GM21619 (cell line): ENCODE measurements around the gene HOXB7.

Experiments
- ATAC-seq: cut with Tn5 transposase; IDR thresholded peaks from one replicate; pipeline ENCODE4 v1.9.1; 2021; ENCODE audit not compliant: unreplicated experiment

Gene HOXB7

DNA sequence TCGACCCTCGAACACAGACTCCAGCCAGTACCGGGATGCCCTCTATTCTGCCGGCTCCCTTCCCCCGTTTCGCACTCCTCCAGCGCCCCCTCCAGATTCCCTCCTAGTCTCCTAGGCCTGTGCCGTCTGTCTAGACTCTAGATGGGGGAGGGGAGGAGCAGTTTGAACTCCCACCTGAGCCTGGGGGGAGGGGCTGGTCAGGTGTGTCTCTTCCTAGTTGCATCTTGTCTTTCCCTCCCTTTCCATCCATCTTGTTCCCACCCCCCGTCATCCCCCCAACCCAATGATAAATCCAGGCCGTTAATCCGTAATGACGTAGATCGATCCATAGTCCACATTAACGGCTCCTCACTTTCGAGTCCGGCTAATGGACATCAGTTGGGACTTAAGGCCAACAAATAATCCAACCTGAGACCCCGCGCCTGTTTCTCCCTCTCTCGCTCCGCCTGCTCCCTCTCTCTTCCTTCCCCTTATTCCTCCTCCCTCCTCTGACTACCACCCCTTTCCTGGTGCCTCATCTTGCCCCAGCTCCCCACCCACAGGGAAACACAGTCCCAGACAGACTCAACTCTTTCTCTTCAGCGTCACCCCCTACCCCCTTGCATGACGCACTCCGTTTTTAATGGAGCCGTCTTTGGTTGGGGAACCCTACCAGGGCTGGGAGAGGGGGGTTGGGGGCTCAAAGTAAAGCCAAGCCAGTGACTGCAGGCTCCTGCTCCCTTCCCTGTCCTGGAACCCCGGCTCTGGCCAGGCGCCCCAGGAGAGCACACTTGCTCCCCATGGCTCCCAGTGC is 13.9 kb downstream of the HOXB7 start:
- no peak for ATAC-seq

DNA sequence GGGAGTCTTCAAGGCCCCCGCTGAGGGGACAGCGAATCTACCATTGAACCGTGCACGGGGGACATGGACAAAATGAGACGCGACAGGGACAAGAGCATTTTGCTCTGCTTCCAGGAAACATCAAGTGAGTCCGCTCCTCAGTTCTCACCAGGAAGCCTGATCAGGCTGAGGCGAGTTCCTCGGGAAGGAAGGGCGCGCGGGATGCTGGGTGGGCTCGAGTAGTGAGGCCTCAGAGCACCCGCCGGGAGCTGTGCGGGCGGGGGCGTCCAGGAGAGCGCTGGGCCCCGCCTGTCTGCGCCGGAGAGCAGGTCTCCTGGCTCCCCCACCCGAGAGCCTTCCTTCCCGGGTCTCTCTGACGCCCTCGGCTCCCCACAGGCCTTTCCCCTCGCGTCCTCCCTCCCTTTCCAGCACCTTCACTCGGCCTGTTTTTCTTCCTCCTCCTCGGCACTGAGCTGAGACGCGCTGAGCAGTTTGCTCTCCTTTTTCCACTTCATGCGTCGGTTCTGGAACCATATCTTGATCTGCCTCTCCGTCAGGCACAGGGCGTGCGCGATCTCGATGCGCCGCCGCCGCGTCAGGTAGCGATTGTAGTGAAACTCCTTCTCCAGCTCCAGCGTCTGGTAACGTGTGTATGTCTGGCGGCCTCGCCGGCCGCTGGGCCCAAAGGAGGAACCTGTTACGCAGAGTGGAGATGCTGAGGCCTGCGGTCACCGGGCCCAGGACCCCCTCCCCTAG is 14.7 kb downstream of the HOXB7 start:
- no peak for ATAC-seq

DNA sequence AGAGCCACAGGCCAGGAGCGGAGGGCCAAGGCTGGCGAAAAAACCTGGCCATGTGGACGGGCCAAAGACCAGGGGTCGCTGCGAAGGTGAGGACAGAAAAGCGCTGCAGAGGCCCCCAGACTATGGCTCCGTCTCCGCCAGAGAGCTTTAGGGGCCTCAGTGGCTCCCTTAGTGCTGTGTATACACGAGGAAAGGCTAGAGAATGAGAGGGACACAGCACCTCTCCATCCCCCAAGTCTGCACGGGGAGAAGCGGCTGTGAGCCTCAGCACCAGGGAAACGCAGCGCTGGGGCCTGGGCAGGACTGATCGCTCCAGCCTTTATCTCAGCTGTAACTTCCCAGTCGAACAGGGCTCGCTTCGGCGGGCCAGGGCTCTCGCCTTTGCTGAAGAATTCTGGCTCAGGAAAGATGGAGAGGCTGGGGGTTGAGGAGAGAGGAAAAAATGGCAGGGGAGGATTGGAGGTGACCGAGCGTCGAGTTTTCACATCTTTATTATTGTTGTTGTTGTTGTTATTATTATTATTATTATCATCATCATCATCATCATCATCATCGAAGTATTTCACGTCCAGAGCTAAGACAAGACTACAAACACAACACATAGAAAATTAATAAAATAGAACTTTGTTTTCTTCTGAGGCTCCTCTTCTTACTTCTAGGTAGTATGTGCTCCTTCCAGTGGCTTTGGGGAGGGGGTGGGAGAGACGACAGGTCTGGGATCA is 15.4 kb downstream of the HOXB7 start:
- no peak for ATAC-seq

DNA sequence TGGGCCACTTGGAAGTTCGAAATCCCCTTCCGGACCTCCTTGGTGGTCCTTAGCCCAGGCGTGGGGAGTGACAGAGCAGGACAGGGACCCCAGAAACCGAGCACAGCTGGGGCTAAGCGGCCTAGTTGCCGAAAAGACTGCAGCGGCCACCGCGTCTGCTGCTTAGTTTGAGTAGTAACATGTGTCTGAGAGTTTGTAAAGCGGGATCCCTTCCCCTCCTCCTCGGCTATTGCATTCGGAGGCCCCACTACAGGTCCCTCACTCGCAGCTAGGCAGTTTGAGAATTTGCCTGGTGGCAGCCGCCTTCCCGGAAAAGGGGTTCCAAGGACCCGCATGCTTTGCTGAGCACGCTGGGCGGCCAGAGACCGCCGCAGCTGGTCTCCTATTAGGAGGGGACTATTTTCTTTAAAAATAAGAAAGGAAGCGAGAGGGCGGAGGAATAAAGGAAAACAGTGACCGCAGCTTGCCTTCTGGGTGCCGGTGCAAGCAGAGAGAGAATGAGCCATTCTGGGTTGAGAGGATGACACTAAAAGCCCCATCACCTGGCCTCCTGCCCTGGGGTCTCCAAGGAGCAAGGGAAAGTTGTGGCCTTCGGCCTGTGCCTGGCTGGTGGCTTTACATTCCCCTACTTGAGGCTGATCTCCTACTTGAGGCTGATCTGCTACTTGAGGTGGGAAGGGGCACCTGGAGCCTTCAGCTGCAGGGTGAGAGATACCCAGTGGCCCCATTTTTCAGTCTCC is 16.1 kb downstream of the HOXB7 start:
- ATAC-seq: no peak

DNA sequence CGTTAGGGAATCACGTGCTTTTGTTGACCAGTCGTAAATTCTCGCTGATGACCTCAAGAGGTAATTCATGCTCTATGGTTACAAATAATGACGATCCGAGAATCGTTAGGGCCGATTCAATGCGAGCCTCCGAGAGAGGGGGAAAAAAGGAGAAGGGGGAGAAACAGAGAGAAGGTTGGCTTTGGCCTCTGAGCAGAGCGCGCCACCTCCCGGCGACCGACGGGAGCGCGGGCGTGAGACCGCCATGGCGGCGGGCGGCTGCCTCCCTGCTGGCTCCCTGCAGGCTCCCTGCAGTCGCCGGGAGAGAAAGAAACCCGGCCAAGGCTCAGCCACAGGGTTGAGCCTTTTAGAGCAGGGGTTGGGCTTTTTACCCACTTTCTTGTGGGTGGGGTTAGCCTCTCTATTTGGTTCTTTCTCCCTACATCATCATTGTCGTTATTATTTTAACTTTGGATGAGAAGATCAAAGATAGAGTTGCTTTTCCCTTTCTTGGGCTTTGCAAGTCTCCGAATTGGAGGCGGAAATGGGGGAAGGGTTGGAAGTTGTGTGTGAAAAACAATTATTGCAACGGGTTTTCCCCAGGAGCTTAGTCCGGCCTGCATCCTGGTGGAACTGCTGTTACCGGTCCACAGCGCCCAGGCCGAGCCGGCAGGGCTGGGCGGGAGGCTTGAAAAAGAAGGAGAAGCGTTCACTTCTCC is 16.8 kb downstream of the HOXB7 start:
- ATAC-seq: no peak

DNA sequence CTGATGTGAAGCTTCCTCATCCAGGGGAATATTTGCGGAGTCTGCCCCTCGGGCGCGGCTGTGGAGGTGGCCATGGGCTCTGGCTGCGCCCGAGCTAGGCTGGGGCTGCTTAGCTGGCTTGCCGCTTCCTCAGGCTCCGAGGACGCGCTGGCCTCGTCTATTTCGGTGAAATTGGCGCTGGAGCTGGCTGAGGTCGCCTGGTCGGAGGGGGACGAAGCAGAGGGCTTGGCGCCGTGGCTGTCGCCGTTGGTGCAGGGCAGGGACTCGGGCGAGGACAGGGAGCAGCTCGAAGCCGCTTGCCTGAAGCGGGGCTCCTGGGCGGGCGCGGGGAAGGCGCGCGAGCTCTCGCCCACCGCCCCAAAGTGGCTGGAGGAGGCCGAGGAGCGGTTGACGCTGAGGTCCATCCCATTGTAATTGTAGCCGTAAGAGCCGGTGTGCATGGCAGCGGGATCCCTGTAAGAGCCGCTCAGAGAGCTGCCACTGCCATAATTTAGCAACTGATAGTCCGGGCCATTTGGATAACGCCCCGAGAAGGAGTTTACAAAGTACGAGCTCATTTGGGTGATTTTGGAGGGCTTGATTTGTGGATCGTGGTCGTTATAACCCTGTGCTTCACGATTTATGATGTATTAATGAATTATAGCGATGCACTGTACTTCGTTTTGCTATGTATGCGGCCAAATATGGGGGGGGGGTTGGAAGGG is 17.5 kb downstream of the HOXB7 start, which contains the start of gene HOXB5:
Gene HOXB5, minus strand, starts transcription at position 654 of the 704 bp plus-strand sequence. Its CDS starts 97 bp downstream, at position 557.
- ATAC-seq: no peak

DNA sequence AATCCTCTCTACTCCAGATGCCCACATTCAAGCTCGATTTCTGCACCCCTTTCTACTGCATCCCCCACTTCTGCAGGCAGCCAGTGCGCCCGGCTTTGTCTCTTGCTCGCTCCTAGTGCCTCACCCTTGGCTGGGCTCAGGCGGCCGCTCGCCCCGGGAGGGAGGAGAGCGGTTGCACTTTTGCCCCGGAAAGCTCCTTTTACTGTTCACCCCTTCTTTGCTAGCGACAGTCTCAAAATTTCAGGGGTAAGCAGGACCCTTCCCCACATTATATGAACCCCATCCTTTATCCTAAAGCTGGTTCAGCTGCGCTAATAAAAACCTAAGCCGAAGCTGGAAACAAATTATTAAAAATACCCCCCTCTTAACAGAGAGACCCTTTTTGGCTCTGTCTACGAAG is 18.2 kb downstream of the HOXB7 start:
- no peak for ATAC-seq

DNA sequence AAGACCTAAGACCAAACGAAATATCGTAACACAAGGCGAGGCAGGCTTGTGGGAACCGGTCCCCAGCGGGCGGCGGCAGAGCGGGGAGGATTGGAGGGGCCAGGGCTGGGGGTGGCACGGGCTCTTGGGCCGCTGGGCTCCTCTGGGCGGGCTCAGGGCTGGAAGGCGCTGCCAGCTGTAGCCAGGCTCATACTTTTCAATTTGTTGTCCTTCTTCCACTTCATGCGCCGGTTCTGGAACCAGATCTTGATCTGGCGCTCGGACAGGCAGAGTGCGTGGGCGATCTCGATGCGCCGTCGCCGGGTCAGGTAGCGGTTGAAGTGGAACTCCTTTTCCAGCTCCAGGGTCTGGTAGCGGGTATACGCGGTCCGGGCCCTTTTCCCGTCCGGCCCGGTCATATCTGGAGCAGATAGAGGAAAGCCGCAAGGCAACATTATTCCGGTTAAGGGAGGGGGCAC is 18.7 kb downstream of the HOXB7 start:
- no peak for ATAC-seq

DNA sequence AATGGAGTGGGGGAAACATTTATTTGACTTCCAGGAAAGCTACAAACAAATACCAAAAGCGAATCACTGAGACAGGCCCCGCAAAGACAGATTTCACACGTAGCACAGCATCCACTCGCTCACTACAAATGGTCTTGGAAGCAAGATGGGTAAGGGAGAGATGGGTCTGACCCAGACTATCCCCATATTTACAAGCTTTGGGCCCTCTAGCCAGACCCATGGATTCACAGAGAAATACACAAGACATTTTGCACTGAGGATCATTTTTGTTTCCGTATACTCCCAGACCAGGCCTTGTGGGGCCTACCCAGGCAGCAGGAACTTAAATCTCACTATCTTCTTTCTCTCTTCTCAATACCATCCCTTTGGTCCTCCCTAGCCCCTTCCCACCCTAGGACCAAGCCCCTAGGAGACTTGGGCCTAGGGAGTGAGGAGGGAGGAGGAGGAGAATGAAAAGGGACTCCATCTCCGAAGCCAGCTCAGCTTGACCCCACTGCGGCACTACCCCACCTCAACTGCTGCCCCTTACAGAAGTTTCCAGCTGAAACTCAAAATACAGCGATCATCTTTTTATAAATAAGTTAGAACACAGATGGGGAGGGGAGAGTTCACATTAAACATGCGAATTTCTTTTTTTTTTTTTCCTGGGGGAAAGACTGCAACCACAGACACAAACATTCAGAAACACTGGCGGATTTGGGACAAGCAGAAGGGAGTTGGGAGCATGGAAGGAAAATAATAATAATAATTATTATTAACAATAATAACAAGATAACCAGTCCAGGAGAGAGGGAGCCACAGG is 19.4 kb downstream of the HOXB7 start:
- ATAC-seq: no peak

DNA sequence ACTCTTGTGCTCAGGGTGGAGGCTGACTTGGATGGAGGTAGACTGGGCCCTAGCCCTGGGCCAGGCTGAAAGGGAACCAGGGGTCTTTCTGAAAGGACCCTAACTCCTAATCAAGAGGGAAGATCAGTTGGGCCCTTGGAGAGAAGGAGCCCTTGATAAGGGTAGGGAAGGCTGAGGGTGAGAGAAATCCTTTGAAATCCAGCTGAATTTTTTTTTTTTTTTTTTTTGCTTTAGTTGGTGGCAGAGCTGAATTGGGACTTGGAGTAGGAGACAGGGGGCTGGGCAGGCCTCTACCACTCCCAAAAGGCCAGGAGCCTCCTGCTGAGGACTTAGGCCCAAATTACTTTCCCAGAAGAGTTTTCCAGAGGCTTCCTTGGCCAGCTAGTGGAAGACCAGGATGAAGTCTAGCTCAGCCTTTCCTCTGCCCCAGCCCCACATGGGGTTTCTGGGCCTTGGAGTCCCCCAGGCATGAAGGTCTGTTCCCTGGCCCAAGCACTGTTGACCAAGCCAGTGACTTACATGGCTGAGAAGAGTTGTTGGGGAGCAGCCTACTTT is 20.1 kb downstream of the HOXB7 start:
- no peak for ATAC-seq

DNA sequence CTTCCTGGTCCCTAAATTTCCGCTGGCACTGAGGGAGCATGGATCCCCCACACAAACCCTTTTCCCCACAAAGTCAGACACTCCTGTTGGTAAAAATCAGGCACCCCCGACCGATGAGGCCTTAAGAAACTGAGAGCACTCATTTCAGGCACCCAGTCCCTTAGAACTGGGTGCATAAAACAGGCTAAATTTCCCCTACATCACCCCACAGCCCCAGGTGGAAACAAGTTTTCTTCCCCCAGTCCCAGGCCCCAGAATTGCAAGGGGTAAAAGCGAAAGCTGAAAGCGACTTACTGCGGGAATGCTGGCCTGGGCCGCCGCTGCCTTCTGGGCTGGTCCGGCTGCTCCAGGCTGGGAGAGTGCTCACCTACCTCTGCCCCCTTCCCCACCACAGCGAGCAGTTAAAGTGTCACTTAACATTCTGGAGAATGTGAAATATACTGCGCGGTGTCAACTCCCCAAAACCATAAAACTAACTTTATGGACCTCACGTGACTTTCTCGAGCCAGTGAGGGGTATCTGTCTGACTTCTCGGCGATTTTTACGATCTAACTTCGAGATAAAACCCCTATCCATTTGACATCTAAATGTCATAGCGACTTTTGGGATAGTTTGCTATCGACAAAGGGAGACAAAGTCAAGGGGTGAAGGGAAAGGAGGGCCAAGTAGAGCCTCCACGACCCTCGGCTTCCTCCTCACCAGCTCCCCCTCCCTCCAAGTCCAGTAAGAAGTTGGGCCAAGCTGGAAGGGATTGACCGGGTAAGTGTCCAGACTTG is 20.8 kb downstream of the HOXB7 start, which contains the start of gene HOXB3:
Gene HOXB3, minus strand, starts transcription at position 411 of the 776 bp plus-strand sequence. CDS start 37,767 bp downstream, outside the sequence.
- no peak for ATAC-seq

DNA sequence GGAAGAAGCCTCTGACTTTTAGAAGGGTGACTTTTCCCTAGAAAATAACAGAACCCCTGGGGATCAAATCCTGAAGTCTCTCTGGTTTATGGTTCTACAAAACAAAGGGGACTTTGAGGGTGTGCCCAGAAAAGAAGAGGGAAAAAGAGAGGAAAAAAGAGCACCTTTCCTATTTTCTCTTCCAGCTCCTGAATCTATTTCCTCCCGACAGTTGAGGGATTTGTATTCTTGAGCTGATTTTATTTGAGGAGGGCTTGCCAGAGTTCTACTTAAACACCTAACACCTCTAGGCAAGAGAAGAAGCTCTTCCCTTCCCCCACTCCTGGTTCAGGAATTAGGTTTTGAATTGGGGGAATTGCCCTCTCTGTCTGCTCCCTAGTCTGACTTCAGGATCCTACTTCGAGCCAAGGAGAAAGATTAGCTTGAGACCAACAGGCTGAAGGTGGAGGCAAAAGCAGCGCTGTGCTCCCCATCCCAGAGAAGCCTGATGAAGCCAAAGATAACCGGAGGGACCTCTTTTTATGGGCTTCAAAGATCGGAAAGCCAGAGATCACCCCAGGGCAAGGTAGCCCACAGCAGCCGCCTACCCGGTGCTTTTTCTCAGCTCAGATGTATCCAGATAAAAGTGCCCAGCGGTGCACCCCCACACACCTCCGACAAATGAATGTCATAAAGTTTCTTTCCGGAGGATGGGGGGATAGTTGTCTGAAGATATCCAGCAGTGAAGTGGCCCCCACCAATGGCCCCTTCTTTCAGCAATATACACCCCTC is 21.6 kb downstream of the HOXB7 start:
- no peak for ATAC-seq

DNA sequence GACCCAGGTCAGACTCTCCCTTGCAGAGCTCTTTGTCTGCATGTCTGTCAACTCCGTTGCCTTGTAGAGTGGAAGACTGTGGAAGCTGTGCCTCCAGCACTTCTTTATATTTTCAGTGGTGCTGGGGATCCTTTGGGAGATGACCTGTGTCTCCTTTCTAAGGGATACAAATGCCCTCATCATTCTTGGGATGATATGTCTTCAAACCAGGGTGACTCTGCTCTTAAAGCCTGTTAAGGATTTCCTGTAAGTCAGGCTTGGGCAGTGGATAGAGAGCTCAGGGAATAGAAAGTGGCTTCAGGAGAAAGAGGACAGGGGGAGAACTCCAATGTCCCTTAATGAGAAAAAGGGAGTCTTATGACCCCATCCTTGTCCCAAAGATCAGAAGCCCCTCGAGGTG is 22.3 kb downstream of the HOXB7 start:
- no peak for ATAC-seq

DNA sequence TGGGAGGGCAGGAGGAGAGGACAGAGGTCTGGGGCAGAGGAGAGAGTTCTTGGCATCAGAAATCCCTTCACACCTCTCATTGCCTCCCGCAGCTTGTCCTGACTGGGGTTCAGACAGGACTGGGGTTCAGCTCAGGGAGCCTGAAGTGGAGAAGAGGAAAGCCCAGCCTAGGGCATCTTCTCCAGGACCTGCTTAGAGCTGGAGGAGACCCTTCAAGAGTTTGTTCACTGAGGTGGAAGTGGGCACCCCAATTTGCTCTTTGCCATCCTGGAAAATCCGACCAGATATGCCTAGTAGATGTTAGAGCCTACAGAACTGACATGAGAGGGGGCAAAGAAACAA is 22.8 kb downstream of the HOXB7 start:
- no peak for ATAC-seq

DNA sequence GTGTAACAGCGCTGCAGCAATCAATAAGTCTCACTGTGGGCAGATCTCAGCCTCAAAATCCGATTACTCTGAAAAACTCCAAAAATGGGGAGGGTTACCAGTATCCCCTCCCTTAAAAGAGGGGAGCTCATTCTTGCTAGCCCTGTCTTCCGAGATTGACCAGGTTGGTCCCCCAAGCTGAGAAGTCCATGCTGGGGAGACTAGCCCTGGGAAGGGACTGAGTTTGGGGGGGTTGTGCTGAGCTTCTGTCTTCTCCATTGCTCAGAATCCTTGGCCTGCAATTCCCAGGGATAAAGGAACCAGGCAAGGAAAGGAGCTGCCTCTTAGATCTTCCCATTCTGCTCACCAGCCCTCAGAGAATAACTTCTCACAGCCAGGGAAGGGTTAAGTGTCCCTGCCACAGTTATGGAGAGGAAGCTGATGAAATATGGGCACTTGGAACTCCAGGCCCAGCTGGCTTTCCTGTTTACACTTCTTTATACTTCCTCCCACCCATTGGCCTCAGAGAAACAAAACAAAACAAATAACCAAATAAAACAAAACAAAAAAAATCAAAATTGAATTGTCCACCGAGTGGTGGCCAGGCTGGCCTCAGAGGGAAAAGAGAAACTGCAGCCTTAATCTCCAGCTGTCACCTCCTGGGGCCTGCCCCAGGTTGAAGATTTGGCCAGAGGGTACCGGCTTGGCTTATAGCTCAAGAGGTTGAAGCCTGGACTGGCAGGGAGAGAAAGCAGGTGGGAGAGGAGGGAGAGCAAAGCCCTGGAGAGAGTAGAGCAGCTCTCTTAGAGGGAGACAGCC is 23.3 kb downstream of the HOXB7 start:
- no peak for ATAC-seq
